Hematopoietic multipotent progenitor cell (in vitro differentiated cells): ENCODE measurements around the gene SASH1. TPM values are rescaled to one million over a fixed set of nuclear protein-coding genes. Genes with fewer than 3 reads are reported as not detected.

Experiments used
- DNase-seq, 3 donors: peaks; one replicate each; pipeline ENCODE4 v3.0.0-alpha.2; 2011 to 2015; ENCODE audit warnings: low read depth in 2 of 3, low spot score in 2 of 3
- total RNA-seq: library from RNA; depleted of rRNA; stranded (reverse); fragments of >200 nt; gene quantifications from one replicate; pipeline ENCODE4 v1.2.3, GENCODE V29; 2012

Gene SASH1
- total RNA-seq, 1 donor, result 0.27 TPM

DNA sequence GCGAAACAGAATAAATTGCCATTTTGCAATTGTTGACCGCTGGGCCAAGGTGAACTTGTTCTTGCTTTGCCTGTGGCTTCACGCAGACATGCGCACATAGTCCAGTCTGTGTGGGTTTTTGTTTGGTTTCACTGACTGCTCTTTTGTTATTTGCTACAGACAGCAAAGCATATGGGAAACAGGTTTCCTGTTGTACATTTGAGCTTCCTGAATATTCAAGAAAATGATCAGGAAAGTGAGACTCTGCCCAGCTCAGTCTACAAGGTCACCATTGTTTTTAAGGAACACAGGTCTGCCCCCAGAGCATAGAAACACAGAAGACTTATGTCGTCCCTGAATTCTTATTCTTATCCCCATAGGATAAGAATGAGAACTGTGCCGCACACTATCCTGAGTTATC is 55.6 kb downstream of the SASH1 start:
- DNase-seq, result no peak

DNA sequence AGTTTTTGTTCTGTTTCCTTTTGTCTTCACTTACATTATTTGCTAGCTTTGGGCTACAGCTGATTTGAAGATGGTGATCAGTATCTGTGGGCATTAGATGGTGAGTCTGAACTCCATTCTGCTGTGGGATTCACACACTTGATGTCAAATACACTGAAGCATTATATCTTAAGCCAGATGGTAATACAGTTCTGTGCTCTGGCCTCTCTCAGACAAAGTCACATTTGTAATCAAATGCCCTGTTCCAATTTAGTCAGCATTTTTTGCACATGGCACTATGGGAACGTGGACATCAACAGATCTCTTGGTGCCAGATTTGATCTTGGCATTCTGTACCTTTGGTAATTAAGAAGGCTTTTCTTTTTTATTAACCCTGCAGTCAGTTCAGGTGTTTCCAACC is 56.0 kb downstream of the SASH1 start:
- no peak for DNase-seq

DNA sequence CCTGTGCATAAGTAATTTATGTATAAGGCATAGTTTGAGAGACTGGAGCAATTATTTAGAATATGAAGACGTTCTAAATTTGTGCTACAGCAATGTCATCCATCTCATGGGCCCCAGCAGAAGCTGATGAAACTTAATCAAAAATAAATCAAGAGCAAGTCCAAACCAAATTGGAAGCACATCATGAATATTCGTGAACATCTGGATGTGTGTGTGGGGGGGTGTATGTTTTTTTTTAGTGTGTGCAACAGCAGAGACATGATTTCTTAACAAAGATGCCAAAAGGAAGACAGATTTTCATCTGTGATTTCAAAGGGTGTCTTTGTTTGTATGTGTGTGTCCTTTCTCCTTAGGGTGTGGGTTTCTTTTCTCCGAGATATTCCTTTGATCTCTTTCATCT is 58.9 kb downstream of the SASH1 start:
- DNase-seq, result no peak

DNA sequence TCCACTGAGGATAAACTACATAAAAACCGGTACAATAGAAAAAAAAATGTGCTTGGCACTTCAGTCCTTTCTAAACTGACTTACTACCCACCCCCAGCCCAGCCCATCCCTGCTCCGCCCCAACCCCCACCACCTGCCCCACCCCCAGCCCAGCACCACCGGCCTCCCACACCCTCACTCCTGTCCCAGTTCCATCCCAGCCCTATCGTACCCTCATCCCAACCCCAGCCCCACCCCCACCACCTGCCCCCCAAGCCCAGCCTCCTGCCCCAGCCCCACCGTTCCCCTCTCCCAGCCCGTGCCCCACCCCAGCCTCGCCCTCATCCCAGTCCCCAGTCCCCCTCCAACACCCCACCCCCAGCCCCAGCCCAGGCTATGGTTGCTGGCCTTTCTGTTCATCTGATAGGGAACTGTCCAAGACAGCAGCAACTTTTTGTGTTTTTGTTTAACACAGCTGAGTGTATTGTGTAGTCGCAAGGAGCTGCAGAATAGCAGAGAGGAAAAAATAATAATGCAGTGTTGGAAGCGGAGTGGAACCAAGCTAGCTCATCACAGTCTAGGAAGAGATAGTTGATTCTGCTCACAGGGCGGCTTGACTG is 61.9 kb downstream of the SASH1 start:
- no peak for DNase-seq

DNA sequence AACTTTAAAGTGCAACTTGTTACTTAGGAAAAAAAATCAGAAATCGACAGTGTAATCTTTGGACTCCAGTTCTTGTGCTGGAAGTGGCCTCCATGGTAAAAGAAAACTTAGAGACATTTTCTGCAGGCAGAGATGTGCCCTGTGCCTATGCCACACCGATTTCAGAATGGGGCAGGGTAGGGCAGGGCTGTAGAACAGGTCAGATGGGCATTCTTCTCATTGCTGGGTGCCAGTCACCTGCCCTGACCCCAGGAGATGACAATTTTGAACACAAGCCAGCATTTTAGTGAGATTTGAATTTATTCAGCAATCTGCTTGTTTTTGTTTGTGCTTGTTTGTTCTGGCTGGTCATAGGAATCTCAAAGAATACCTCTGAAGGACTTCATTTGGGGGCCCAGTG is 63.3 kb downstream of the SASH1 start:
- no peak for DNase-seq

DNA sequence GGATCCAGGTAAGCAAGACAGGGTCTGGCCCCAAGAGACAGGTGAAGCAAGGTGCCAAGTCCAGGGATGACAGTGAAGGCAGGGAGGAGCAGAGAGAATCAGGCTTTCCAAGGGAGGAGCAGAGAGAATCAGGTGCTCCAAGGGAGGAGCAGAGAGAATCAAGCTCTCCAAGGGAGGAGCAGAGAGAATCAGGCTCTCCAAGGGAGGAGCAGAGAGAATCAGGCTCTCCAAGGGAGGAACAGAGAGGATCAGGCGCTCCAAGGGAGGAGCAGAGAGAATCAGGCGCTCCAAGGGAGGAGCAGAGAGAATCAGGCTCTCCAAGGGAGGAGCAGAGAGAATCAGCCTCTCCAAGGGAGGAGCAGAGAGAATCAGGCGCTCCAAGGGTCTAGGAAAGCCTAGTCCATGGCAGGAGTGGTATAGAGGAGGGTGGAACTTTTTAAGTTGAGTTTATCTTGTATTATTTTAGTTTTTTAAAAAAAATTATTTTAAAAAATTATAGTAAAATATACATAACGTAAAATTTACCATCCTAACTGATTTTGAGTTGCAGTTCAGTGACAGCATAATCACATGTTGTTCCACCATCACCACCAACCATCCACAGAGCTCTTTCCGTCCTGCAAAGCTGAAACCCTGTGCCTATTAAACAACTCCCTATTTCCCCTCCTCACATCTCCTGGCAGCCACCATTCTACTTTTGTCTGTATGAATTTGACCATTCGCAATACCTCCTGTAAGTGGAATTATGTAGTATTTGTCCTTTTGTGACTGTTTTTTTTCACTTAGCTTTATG is 64.1 kb downstream of the SASH1 start:
- no peak for DNase-seq

DNA sequence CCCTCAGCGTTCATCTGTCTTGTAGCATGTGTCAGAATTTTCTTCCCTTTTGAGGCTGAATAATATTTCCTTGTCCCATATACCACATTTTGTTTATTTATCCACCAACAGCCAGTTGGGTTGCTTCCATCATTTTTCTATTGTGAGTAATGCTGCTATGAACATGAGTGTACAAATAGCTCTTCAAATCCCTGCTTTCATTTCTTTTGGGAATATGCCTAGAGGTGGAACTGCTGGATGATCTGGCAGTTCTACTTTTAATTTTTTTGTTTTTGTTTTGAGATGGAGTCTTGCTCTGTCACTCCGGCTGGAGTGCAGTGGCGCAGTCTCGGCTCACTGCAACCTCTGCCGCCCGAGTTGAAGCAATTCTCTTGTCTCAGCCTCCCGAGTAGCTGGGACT is 64.7 kb downstream of the SASH1 start:
- DNase-seq, result no peak

DNA sequence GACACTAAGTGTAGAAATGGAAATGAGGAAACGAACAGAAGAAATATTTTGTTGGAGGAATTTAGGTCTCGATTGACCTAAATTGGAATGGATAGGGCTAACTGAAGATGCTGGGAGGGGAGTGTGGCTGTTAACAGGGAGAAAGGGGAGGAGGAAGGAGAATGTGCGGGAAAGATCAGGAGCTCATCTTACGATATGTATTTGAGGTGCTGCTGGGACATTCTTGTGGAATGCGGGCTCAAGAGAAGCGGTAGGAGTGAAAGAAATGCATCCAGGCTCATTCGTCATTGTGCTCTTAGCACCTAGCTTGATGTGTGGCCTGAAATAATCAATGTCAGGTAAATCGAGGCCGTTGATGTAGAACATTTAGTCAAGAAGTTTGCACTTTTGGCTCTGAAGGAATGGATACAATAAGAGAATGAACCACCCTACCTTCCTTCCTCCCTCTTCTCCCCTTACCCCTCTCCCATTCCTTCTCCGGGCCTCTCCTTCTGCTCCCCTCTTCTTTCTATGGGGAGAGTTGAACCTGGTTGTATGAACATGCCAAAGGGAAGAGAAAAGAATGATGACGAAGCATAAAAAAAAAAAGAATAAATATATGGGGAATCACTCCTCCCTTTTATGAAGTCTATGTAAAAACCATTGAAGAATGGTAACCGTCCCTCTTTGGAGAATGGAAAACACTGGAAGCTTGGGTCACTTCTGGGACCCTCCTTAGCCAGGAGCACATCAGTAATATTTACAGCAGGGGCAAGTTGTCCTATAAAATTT is 70.9 kb downstream of the SASH1 start:
- no peak for DNase-seq

DNA sequence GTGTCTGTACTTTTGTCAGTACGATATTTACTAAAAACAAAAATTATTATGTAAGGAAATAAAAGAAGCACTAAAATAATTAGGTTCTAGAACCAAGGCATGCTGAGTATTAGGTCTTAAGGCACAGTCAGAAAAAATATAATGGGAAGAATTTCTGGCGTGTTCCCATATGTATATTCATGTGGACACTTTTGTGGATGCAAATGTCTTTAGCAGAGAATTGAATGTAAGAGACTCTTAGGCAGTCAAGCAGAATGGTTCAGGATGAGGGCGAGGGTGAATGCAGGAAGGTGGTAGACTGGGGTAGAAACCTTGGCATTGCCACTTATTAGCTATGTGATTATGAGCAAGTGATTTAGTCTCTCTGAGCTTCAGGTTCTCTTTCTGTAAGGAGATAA is 71.5 kb downstream of the SASH1 start:
- no peak for DNase-seq

DNA sequence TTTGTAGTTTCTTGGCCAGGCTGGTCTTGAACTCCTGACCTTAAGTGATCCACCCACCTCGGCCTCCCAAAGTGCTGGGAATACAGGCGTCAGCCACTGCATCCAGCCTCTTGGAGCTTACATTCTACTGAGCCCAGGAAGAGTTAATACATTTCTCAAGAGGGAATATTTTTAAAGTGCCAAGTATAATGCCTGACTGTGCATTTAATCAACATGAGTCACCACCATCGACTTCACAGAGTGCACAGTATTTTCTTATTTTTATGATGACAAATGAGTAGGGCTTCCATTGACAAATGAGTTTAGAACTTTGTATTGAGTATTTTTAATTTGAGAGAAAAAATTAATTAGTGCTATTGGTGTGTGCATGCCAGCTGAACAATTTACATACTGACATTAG is 72.2 kb downstream of the SASH1 start:
- DNase-seq, result no peak

DNA sequence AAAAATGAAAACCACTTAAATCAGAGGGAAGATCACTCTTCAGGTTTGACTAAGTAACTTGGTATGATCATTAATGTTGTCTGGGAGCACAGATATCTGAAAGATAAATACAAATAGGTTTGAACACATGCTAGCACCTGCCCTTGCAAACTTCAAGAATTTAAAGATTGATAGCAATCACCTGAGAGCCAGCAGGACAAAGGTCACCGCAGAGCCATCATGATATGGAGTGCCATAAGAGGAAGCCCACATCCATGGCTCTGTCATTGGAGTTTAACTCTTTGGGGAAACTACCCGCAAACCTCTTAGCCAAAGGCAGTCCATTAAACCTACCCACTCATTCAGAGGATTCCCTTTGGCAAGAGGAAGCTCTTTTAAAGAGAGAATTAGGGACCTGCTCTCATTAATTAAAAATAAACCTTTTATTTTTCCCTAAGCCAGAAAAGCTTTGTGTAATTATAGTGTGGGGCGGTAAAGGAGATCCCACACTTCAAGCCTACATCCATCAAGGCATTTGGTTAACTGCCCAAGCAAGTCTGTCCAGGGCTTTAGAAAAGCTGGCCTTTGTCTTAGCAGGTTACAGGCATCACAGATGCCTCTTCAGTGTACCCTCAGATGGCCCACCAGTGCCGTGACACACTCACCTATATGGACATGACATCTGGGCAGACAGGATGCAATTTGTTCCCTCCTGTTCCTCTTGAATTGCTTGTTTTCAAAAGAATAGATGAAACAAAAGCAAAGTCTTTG is 73.0 kb downstream of the SASH1 start:
- no peak for DNase-seq

DNA sequence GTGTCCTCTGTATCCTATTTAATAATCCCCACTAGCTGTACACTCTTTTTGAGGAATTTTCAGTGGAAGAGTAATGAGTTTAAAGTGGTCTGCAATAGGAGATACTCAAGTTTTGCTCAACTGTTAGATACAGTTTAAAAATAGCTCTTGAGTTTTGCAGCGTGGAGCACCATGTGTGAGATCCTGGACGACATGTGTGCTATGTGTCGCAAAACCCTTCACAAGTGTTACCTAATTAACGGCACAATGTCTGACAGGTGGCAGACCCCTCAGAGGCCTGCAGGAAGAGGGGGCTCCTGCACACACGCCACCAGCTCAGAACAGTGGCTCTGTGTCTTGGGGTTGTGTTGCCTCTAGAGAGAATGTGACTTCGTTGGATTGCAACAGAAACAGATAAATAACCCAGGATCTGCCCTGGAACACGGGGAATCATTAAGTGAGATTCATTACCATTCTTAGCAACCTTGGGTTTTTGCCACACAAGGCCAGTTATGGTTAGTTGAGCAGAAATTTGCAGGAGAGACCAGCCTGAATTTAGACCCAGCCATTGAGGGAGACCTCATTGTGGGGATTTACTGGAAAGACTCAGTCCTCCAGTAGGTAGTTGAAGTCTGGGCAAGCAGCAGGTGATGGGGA is 73.8 kb downstream of the SASH1 start:
- no peak for DNase-seq

DNA sequence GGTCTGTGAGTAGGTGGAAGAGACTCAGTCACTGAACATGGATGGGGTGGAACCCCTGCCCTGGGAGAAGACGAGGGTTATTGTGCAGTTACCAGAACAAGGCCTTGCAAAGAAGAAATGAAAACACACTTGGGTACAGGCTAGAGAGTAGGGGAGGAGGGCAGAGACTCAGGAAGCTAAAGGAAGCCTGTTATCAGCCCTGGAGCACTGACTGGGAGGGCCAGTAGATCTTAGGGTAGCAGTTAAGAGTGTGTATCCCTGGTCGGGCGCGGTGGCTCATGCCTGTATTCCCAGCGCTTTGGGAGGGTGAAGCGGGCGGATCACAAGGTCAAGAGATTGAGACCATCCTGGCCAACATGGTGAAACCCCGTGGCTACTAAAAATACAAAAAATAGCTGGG is 74.4 kb downstream of the SASH1 start:
- DNase-seq, result no peak

DNA sequence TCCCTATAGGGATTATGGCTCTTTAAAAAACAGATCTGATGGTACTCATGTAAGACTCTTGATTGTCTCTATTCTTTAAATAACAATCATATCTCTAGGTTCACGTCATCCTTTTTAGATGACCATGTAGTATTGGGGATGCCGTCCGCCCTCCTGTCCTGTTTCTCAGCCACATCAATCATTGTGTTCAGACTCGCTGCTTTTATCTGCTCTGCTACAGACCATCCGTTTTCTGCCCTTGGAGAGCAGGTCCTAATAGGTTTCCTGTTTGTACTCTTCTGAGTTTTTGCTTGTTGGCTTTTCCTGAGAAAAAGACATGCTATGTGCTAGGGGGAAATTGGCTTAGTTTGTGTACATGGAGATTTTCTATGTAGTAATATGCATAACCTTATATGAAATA is 76.8 kb downstream of the SASH1 start:
- DNase-seq, result no peak

DNA sequence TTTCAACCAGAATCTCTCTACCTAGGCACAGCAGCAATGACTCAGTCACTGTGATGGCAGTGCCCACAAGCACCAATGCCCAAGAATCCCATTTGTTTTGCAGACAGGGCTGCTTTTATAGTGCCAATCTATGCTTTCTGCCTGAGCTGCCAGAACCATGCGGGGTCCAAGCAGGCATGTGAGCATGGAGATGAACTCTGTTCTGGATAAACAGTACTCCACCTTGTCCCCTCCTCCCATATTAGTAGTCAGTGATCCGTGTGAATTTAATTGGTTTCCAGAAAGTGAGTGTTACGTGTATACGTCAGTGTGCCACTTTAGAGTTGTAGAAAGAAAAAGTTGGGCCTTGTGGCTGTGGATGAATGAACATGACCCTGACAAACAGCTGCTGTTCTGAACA is 79.4 kb downstream of the SASH1 start:
- no peak for DNase-seq

DNA sequence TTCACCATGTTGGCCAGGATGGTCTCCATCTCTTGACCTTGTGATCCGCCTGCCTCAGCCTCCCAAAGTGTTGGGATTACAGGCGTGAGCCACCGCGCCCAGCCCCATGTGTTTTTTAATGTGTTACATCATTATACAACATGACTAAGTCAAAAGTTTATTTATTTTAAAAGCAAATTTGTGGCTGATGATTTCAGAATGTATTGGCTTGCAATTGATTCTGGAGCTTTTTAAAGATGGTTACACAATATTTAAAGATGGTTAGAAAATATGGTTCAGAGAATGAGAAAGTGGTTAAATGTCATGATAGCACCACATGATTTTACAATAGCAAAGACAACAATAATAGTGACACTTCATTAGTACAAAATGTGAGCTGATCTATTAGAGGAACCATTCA is 80.5 kb downstream of the SASH1 start:
- DNase-seq, result no peak

DNA sequence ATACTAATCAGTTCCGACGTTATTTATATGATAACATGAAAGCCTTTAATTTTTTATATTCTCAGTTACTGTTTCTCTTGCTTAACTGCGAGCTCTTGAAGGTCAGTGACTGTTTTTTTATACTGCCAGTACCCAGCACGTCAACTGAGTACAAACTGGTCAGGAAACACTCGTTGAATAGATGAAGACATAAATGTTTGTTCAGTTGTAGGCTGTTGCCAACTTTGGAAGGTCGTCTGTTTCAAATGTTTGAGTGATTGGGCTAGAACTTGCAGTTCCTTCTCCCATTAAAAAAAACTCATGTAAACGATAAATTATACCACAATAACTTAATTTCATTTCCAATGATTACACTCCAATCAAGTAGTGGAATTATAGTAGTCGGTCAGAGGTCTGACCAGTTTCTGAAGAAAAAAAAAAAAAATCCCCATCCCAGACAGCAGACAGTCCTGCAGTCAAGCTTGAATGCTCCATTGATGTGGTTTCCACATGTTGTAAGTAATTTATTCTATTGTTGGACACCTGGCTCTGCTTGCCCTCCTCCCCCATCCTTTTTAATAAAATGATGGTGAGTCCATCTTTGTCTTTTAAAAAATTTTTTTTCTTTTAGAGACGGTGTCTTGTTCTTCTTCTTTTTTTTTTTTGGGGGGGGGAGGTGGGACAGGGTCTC is 81.1 kb downstream of the SASH1 start:
- no peak for DNase-seq

DNA sequence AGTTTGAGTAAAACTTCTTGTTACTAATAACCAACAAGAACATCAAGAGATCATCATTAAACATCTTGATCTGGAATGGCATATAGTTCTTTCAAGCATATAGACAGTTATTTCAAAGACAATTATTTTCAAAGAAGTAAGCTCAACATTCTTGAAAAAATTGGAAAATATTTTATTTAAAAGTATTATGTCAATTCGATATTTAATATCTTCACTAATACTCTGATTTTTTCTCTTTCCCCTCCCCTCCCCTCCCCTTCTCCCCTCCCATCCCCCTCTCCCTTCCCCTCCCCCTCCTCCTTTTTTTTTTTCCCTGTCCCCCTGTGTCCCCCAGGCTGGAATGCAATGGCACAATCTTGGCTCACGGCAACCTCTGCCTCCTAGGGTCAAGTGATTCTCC is 82.8 kb downstream of the SASH1 start:
- DNase-seq, result no peak

DNA sequence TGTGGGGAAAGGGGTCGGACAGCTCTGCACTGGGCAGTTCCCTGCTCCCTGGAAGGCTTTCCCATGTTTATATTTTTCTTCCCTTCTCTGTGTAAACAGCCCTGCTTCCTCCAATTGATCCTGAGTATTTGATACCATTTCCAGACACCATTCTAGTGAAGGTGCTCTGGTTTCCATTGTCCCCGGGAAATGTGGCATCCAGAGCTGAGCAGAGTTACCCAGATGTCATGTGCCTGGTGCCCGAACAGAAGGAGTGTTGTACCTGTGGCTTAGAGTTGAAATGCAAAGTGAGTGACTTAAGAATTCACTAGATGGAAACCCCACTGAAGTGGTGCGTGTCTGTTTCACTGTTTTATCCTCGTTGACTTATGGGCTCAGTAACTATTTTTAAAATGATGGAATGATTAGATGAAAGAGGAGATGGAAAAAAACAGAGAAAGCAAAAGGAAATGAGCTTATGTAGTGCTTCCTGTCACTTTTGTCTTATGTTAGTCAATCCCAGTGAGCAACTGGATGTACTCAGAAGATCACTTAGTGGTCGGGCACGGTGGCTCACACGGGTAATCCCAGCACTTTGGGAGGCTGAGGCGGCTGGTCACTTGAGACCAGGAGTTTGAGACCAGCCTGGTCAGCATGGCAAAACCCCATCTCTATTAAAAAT is 83.8 kb downstream of the SASH1 start:
- no peak for DNase-seq

DNA sequence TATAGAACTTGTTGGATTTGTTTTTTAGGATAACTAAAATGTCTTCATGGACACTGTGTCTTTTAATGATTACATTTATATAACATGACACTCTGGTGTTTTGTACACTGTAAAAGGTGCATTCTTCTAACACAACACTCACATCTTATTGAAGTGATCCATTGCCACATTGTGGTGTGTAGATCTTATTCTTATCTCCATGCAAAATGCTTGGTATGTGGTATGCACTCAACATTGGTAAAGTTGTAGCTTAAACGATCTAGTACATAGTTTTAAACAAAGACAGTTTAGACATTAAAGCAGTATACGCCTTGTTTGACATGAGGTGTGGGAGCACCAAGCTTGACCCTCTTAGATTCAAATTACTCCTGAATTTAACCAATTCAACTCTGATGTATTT is 84.7 kb downstream of the SASH1 start:
- DNase-seq, result no peak
